GM19351 (cell line): ENCODE data around the gene ZNF768.

Source experiments
- ATAC-seq: cut with Tn5 transposase; IDR thresholded peaks from one replicate; pipeline ENCODE4 v1.9.1; 2021; ENCODE audit warnings: mild to moderate bottlenecking, moderate library complexity; ENCODE audit not compliant: unreplicated experiment

The ZNF768 gene

DNA sequence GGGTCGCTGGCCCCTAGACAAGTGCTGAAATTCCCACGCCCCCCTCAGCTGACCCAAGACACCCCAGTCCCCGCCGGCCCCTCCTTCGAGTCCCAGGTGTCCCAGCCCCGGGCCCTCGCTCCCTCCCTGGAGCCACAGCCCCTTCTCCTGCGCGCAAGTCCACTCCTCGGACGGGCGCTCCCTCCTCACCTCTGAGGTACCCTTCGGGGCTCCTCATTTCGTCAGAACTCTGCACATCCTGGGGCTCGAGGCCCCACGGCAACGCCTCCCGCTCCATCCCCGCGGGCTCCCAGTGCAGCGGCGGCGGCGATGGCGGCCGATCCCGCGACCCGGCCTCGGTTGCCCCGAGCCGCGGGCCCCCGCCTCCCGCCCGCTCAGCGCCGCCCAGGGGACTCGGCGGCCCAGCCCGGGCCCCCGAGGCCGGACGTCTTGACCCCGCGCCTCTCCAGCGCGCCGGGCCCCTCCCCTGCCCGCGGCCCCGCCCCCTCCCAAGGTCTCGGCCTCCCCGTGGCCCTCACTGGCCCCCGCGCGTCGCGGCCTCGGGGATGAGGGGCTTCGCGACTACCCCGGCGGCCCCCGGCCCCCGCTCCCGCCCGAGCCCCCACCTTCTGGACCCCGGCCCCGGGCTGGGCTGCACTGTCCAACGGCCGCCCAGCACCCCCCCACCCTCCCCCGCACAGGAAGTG is at the start of gene ZNF768:
Gene ZNF768, minus strand, starts transcription at position 430 of the 686 bp plus-strand sequence. Its CDS starts 153 bp downstream, at position 277.
- ATAC-seq, result peak; percentile 16

GRCh38 chr16:30574678-30575077 is 48.3 kb upstream of the ZNF768 start:
- no peak for ATAC-seq

GRCh38 chr16:30571445-30572322 is 45.3 kb upstream of the ZNF768 start, which contains the start of gene ZNF688:
TSS of gene ZNF688 (minus strand) at chr16:30571714. CDS start at chr16:30571629, 85 bp downstream.
- ATAC-seq, result peak; percentile 82

GRCh38 chr16:30570636-30571444 is 44.5 kb upstream of the ZNF768 start:
- no peak for ATAC-seq

DNA sequence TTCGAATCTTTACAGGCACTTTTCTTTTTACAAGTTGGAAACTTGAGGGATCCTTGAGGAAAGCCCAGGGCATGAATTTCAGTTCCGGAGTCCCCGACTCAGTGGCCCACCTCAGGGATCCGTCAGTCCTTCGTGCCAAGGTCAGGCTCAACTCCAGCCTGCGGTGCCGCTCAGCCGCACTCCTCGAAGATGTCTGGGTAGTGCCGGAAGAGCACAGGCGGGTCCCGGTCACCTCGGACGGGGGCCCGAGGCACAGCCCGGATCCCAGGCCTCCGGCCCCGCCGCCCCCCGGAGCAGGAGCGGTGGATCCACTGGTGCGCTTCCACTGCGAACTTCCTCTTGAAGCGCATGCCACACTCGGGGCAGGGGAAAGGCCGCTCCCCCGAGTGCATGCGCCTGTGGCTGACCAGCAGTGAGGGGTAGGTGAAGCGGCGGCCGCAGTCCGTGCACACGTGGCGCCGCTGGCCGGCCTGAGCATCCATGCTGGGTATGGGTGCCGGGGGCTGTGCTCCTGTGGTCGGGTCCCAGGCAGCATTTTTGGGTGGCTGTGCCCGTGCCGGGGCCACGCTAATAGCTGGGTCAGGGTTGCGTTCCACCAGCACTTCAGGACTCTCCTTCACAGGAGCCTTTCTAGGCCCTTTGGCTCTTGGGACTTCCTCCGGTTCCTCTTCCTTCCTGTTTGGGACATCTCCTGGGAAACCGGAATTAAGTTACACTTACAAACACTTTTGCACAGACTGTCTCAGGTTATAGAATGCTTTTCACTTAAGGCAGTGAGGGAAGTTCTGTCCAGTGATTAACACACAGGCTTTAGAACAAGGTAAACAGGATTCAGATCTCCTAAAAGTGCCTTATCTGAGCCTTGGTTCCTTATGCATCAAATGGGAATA is 43.6 kb upstream of the ZNF768 start:
- ATAC-seq, result no peak

DNA sequence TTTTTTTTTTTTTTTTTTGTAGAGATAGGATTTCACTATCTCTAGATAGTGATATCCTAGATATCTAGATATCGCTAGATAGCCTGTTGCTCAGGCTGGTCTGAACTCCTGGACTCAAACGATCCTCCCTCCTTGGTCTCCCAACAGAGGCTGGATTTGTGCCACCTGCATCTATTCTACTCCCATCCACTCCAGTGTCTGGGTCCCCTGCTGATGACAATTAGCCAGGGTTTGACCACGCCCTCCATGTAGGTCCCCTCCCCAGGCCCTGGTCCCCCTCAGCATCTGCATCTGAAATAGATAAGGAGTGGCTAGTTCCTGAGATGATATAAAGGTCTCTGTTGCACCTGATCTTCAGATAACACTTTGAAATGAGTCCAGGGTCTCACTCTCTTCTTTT is 42.9 kb upstream of the ZNF768 start:
- ATAC-seq, result no peak

DNA sequence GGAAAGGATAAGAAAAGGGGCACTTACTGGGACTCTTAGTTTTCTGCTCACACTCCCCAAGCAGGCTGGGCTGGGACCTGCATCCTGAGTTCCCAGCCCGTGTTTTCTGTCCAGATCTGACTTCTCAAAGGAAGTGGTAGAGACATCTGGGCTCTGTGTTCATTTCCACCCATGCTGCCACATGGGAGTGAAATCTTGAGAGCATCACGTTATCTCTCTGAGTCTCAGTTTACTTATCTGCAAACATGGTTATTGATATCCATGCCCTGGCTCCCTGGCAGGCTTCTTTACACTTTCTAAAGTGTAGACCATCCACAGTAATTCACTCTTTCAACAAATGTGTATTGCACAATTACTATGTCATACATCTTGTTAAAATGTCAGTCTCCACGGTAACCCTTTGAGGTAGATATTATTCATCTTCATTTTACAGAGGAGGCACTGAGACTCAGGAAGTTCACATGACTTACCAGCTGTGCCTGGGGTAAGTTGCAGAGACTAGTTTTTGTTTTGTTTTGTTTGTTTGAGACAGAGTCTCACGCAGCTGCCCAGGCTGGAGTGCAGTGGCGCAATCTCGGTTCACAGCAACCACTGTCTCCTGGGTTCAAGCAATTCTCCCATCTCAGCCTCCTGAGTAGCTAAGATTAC is 41.7 kb upstream of the ZNF768 start:
- no peak for ATAC-seq

- ATAC-seq, result no peak
These were observed 41.0 kb upstream of the ZNF768 start for GRCh38 chr16:30567160-30567990.

DNA sequence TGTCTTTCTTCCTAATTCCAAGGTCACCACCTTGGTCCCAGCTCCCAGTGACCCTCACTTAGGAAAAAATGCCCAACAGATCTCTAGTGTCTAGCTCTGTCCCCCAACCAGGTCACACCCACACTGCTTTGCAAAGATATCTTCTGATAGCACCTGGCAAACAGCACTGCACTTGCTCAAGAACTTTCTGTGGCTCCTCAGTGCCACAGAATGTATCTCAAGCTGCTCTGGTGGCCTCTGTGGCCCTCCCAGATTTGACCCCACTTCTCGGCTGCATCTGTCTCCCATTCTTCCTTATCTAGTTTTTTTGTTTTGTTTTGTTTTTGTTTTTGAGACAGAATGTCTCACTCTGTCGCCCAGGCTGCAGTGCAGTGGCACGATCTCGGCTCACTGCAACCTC is 40.2 kb upstream of the ZNF768 start:
- ATAC-seq, result no peak

DNA sequence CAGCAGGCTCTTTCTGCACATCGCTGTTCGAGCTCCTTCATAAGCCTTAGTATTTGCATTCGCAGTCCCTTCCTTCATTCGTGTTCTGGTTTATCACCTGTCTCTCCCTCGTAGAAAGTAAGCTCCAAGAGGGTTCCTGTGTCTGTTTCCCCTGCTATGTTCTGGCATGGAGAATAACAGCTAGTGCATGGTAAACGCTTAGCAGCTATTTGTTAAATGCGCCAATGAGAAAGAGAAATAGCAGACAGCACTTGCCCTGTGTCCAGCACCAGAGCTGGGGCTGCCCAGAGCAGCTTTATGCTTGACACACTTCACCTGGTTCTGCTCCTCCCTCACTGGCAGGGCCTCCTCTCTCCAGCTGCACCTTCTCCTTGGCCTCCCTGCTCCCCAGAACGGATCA is 39.6 kb upstream of the ZNF768 start:
- no peak for ATAC-seq

DNA sequence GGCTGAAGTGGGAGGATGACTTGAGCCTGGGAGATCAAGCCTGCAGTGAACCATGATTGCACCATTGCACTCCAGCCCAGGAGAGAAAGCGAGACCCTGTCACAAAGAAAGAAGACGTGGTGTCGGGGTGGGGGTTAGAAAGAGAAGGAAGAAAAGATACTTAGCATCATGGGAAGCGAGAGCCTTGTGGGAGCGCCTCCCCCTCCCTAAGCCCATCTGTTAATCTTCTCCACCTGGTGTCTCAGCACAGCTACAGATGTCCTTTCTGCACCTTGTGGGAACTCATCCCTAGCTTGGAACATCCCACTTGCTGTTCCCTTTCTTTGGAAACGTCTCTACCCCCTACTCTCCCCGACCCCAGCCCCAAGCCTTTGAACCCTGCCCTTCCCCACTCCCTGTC is 39.2 kb upstream of the ZNF768 start:
- no peak for ATAC-seq

GRCh38 chr16:30562021-30562420 is 35.7 kb upstream of the ZNF768 start:
- no peak for ATAC-seq

DNA sequence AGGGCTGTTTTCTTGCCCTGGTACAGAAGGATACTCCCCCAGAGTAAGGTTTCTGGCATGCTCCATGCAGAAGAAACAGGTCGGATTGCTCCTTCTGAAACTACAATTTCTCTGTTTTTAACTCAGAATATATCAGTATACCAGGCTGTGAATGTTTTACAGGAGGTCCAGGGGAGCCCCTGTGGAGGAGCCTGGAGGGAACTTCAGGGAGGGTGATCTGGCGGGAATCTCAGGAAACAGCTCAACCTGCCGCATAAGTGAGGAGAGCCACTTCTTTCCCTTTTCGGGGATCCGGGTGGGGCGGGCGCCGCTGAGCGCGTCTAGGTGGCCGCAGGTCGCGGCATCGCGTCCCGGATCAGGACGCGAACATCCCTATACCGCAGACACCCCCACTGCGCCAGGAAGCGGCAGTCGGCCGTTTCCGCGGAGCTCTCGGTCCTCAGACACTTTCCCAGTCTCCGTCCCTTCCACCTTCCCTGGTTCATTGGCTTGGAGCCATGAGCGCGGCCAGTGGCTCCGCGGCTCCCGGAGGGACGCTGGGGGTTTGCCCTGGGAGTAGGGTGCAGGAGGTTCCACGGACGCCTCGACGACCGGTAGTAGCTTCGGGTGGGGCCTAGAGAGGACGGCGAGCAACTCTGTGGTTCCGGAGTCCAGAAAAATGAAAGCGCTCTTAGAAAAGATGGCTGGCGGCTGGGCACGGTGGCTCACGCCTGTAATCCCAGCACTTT is 34.9 kb upstream of the ZNF768 start:
- no peak for ATAC-seq

DNA sequence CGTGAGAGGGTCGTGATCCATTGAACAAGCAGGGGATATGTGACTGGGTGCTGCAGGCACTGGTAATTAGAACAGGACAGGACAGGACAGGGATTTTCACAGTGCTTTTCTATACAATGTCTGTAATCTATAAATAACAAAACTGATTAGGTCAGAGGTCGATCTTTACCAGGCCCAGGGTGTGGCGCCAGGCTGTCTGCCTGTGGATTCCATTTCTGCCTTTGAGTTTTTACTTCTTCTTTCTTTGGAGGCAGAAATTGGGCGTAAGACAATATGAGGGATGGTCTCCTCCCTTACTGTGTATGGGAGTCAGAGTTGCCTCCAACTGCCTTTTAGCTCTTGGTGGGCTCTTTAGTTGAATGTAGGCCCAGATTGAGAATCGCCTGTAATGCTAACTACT is 33.3 kb upstream of the ZNF768 start:
- ATAC-seq, result no peak

DNA sequence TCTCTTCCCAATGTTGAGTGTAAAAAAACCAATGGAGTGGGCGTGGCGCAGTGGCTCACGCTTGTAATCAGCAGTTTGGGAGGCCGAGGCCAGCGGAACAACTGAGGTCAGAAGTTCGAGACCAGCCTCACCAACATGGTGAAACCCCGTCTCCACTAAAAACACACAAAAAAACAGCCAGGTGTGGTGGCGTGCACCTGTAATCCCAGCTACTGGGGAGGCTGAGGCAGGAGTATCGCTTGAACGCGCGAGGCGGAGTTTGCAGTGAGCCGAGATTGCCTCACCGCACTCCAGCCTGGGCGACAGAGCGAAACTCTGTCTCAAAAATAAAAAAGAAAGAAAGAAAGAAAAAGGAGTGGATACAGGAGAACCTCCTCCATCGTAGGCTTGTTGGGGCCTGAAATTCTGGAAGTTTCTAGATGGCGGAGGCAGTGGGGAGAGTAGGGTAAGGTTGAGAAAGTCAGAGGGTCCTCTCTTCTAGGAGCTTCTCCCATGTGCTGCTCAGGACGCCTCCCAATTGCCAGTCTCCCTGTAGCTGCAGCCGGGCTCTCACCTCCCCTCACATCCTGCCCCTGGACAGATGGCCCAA is 32.5 kb upstream of the ZNF768 start:
- ATAC-seq, result no peak

- ATAC-seq, result peak; percentile 95
These were observed 31.8 kb upstream of the ZNF768 start, which contains the start of gene ZNF764 for GRCh38 chr16:30557957-30558788. TSS of gene ZNF764 (minus strand) at chr16:30558374. CDS start at chr16:30558182, 192 bp downstream.

GRCh38 chr16:30557707-30557956 is 31.3 kb upstream of the ZNF768 start:
- no peak for ATAC-seq
